IPS DF 6.9 (cell line): ENCODE results near the gene DMD.

Experiments
- DNase-seq: peaks from one replicate; pipeline ENCODE4 v3.0.0-alpha.2; 2013; ENCODE audit warnings: low read depth, low spot score
- H3K27ac ChIP-seq: one replicate; pipeline ENCODE4 v1.5.1; 2013; ENCODE audit warnings: low read length, control low read depth
- H3K27me3 ChIP-seq: 2 replicates; pipeline ENCODE4 v1.6.1; 2013; ENCODE audit warnings: mild to moderate bottlenecking, low read length; ENCODE audit not compliant: control insufficient read depth, insufficient read depth
- H3K36me3 ChIP-seq: 2 replicates; pipeline ENCODE4 v1.6.1; 2013; ENCODE audit warnings: low read length; ENCODE audit not compliant: control insufficient read depth, insufficient read depth
- H3K4me1 ChIP-seq: 2 replicates; pipeline ENCODE4 v1.6.1; 2013; ENCODE audit warnings: low read length; ENCODE audit not compliant: control insufficient read depth, insufficient read depth
- H3K4me3 ChIP-seq: 2 replicates; pipeline ENCODE4 v1.5.1; 2013; ENCODE audit warnings: mild to moderate bottlenecking, low read length
- H3K9me3 ChIP-seq: 2 replicates; pipeline ENCODE4 v1.6.1; 2013; ENCODE audit warnings: low read length, inconsistent platforms; ENCODE audit not compliant: control insufficient read depth, insufficient read depth
- WGBS: extraction: QIAGEN DNeasy Blood & Tissue Kit; methylation state at CpG from one replicate; pipeline ENCODE4 v1.1.7; 2013; ENCODE audit warnings: mixed read lengths, missing lambda C conversion rate; ENCODE audit not compliant: insufficient read length, insufficient coverage; 5-methylcytosine and 5-hydroxymethylcytosine counted together

DMD gene

DNA sequence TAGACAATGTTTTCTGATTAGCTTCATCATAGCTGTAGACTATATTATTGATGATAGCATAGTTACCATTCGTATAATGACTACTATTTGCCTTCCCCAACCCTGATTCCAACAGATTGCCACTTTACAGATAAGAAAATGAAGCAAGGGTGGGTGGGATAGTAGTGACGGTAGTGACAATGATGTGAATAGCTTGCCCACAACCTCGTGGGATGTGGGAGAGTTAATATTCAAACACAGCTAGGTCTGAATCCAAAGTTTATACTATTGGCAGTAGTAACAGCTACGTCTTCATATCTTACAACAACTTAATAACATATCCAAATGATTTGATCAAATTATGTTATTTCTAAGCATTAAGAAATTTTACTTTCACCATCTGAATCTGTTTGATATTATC lies 1372.7 kb downstream of the DMD start:
- H3K36me3 ChIP-seq = no peaks in the 10 kb centered on the region
- no peaks in the 10 kb centered on the region for H3K4me1 ChIP-seq
- no peaks in the 10 kb centered on the region for H3K9me3 ChIP-seq
- WGBS = no CpG with 5 or more reads among the region's 4 CpGs
- no peak overlapping the region for H3K4me3 ChIP-seq
- DNase-seq = no peak
- no peaks in the 10 kb centered on the region for H3K27me3 ChIP-seq
- H3K27ac ChIP-seq = no peak overlapping the region

DNA sequence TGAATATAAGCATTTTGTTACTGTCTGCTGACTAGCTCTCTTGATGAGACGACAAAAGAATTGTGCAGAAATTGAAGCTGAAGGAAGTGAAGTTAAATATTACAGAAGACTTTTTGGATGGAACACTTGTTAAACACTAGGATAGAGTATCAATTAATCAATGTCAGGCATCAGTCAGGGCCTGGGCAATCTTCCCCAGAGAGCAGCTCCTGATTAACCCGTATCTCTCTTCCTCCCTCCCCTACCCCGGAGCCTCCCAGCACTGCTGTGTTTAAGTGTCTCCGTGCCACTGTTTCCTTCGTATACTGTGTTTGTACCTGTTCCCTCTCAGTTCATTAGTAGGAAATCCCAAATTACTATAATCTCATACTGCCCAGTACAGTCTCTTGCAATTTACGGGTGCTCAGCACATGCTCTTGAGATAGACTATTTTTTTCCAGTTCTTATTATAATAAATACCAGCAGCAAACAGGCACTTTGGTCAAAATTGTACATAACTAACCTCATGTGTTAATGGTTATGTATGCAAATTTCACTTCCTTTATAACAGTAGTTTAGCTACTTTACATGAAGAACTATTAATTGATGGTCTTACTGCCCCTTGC lies 1373.8 kb downstream of the DMD start:
- WGBS = no CpG with 5 or more reads among the region's 6 CpGs
- no peaks in the 10 kb centered on the region for H3K4me1 ChIP-seq
- no peak overlapping the region for H3K4me3 ChIP-seq

DNA sequence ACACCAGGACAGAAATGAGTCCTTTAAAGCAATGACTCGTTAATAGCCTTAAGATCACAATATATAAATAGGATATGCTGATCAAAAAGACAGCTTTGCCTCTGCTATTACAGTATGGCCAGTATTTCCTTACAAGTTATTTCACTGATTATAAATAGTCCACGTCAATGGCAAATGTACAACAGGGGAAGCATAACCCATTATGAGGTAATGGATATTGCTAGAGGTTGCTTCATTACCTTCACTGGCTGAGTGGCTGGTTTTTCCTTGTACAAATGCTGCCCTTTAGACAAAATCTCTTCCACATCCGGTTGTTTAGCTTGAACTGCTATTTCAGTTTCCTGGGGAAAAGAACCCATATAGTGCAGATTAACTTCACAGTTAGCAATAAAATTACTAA lies 1374.9 kb downstream of the DMD start:
- Histone ChIP-seq H3K36me3 (no peaks in the 10 kb centered on the region), H3K9me3 (no peaks in the 10 kb centered on the region), H3K27me3 (no peaks in the 10 kb centered on the region), H3K4me3 (no peak overlapping the region), H3K4me1 (no peaks in the 10 kb centered on the region), H3K27ac (no peak overlapping the region)
- no peak for DNase-seq
- WGBS = no CpG with 5 or more reads among the region's 3 CpGs

More for the DNA sequence above, 1373.8 kb downstream of the DMD start:
- Histone ChIP-seq H3K36me3 (no peaks in the 10 kb centered on the region), H3K27me3 (no peaks in the 10 kb centered on the region), H3K9me3 (no peaks in the 10 kb centered on the region), H3K27ac (no peak overlapping the region)
- no peak for DNase-seq

DNA sequence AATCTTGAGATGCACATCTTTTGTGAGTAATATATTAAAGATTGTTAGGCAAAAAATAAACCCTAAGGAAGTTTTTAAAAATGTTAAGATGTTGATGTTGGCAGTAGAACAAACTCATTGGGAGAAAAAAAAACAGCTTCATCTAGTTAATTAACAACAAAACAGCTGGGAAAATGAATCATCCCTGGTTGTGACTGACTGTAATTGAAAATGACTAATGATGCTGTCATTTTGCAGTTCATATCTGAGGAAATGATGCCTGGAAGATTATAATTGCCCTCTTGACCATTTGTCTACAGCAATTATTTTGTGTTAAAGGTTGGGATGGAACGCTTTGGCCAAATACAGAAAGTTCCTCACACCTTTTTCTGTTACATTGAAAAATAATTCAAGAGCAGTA lies 1379.1 kb downstream of the DMD start:
- no peak overlapping the region for H3K27ac ChIP-seq
- no peak for DNase-seq
- H3K4me1 ChIP-seq = no peaks in the 10 kb centered on the region
- no CpG with 5 or more reads among the region's 1 CpG for WGBS
- no peaks in the 10 kb centered on the region for H3K9me3 ChIP-seq
- H3K36me3 ChIP-seq = no peaks in the 10 kb centered on the region
- no peak overlapping the region for H3K4me3 ChIP-seq
- H3K27me3 ChIP-seq = no peaks in the 10 kb centered on the region

DNA sequence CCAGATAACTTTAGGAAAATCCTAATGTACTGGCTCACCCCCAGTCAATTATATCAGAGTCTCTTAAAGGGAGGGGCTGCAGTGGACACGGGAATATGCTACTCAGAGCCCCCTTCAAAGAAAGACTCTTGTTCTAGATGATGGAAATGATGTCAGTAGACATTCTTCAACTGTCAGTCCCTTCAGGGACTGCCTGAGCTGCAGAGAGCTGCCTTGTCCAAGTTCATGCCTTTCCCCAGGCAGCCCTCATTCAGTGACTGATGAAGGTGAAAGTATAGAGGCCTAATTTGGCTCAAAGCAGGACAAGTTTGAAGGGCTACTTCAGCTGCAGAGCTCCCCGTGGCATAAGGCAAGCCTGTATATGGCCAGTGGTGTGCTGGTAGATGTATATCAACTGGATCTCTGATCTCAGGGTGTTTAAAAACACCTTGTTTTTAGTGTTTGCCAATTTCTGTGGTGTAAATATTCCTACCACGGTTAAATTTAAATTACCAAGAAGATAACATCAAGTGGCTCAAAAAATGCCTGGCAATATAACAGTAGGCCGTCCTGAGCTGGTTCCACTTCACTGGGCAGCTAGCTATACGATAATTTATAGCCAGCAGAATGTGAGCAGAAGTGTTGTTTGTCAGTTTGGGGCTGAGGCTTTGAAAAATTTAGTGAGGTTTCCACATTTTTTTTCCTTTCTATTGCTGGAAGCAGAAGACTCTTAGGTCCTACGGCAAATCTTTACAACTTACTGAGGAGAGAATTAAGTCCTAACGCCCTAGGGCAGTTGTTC lies 1390.7 kb downstream of the DMD start:
- no peaks in the 10 kb centered on the region for H3K27me3 ChIP-seq
- WGBS = no CpG with 5 or more reads among the region's 7 CpGs
- no peak overlapping the region for H3K4me3 ChIP-seq
- H3K36me3 ChIP-seq = no peaks in the 10 kb centered on the region
- H3K9me3 ChIP-seq = no peaks in the 10 kb centered on the region
- no peak overlapping the region for H3K27ac ChIP-seq
- no peak for DNase-seq
- no peaks in the 10 kb centered on the region for H3K4me1 ChIP-seq

DNA sequence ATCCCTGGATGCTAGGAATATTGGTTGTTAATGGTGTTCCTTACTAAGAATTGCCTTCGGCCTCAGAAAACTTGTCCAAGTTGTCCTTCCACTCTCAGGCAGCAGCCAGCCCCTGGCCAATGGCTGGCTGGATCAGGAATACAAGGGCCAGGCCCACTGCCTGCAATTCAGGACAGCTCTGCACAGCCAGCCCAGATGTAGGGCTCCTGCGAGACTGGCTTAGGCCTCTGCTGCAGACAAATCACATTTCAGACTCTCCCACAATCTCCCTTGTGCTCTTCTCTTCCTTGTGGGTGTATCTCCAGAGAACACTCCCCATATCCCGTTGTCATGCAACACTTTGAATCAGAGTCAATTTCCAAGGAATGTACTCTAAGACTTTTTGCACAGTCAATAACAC lies 1391.9 kb downstream of the DMD start:
- no peak overlapping the region for H3K27ac ChIP-seq
- no CpG with 5 or more reads among the region's 3 CpGs for WGBS
- H3K4me1 ChIP-seq = no peaks in the 10 kb centered on the region

DNA sequence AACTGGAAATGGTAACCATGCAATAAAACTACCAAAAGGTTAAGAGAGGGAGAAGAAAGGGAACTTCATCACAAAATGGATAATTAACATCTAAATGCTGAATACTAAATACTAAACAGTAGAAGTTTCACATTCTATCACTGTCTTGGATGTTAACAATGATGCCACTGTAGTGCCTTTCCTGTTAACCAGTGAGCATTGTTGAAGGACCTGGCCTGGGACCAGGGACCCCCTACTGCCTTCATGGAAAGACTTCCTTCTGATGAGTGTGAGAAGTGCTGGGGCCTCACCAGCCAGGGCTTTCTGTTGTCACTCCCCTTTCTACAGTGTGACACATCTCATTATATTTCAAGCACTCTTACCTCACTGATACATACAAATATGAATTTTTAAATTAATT lies 1400.2 kb downstream of the DMD start:
- Histone ChIP-seq H3K27ac (no peak overlapping the region), H3K4me1 (no peaks in the 10 kb centered on the region), H3K36me3 (no peaks in the 10 kb centered on the region), H3K27me3 (no peaks in the 10 kb centered on the region), H3K9me3 (no peaks in the 10 kb centered on the region), H3K4me3 (no peak overlapping the region)
- DNase-seq = no peak

More for the DNA sequence above, 1391.9 kb downstream of the DMD start:
- H3K27me3 ChIP-seq = no peaks in the 10 kb centered on the region
- no peak for DNase-seq
- no peak overlapping the region for H3K4me3 ChIP-seq
- H3K36me3 ChIP-seq = no peaks in the 10 kb centered on the region
- no peaks in the 10 kb centered on the region for H3K9me3 ChIP-seq

DNA sequence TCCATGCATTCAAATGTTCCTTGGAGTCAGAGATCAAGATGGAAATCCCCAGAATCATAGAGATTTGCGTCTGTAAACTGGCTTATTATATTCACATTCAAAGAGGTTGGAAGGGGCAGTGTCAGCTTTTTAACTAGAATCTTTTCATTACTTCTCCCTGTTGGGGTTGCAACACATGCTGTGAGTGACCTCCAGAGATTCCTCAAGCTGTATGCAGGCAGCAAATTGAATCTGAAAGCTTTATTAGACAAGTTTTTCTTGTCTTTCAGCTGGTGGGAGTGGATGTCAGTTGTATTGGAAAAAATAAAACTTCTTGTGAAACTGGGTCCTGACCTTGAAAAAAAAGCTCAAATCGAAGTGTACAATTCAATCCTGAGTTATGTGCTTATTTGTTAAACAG lies 1403.0 kb downstream of the DMD start:
- no peak overlapping the region for H3K4me3 ChIP-seq
- no CpG with 5 or more reads among the region's 2 CpGs for WGBS
- DNase-seq = no peak

DNA sequence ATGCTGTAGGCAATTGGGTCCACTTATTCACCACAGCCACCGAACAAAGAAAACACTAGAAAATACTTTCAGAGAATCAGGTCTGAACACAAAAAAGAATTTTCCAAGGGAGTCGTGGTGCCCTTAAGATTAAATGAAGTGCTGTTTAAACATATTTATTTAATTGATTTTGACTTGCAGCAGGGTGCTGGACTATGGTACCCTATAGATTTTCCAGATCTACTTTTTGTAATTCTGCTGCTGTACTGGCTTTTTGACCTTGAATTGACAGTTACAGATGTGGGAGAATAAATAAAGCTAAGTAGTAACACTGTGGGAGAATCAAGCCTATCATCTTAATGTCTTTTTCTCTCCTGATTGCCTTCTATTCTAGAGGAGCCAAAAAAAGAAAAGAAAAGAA lies 1404.2 kb downstream of the DMD start:
- DNase-seq = no peak
- no peak overlapping the region for H3K4me3 ChIP-seq
- WGBS = no CpG with 5 or more reads among the region's 2 CpGs
- H3K27ac ChIP-seq = no peak overlapping the region
- H3K9me3 ChIP-seq = no peaks in the 10 kb centered on the region
- no peaks in the 10 kb centered on the region for H3K27me3 ChIP-seq
- no peaks in the 10 kb centered on the region for H3K36me3 ChIP-seq
- H3K4me1 ChIP-seq = no peaks in the 10 kb centered on the region

More for the DNA sequence above, 1403.0 kb downstream of the DMD start:
- Histone ChIP-seq H3K27me3 (no peaks in the 10 kb centered on the region), H3K36me3 (no peaks in the 10 kb centered on the region), H3K27ac (no peak overlapping the region), H3K9me3 (no peaks in the 10 kb centered on the region), H3K4me1 (no peaks in the 10 kb centered on the region)

DNA sequence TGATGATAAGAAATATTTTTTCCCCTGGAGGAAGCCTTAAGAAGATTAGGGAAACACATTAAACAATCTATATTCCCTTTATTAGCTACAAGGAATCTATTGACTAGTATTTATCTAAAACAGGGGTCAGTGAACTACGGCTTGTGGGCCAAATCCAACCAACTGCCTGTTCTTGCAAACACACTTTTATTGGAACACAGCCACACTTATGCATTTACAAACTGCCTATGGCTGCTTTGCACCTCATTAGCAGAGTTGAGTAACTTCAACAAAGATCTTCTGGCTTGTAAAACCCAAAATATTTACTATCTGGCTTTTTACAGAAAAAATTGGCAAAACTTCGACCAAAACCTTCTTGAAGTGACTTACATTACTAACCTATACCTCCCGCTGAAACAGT lies 1405.6 kb downstream of the DMD start:
- Histone ChIP-seq H3K9me3 (no peaks in the 10 kb centered on the region), H3K36me3 (no peaks in the 10 kb centered on the region), H3K4me1 (no peaks in the 10 kb centered on the region), H3K27ac (no peak overlapping the region), H3K27me3 (no peaks in the 10 kb centered on the region), H3K4me3 (no peak overlapping the region)
- WGBS = no CpG with 5 or more reads among the region's 3 CpGs
- no peak for DNase-seq

DNA sequence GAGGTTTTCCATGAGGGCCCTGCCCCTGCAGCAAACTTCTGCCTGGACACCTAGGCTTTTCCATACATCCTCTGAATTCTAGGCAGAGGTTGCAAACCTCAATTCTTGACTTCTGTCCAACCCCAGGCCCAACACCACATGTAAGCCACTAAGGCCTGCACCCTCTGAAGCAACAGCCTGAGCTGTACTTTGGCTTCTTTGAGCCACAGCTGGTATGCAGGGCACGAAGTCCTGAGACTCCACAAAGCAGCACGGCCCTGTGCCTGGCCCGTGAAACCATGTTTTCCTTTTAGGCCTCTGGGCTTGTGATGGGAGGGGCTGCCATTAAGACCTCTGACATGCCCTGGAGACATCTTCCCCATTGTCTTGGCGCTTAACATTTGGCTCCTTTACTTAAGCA lies 1411.1 kb downstream of the DMD start:
- H3K27me3 ChIP-seq = no peaks in the 10 kb centered on the region
- H3K4me3 ChIP-seq = no peak overlapping the region
- no peak overlapping the region for H3K27ac ChIP-seq
- no peaks in the 10 kb centered on the region for H3K36me3 ChIP-seq
- no CpG with 5 or more reads among the region's 4 CpGs for WGBS
- no peak for DNase-seq
- no peaks in the 10 kb centered on the region for H3K9me3 ChIP-seq
- no peaks in the 10 kb centered on the region for H3K4me1 ChIP-seq
